OCI-LY1 (cell line): ENCODE data around the gene GSDME.

ENCODE experiments used
- H2AFZ ChIP-seq: fragments of 200-600 bp; sonication (generic), shearing (Covaris generic); 2 replicates; pipeline ENCODE4 v1.6.0; 2014; ENCODE audit warnings: antibody characterized with exemption, mild to moderate bottlenecking, low read length
- H3F3A ChIP-seq: fragments of 200-600 bp; sonication (generic), shearing (Covaris generic); 2 replicates; pipeline ENCODE4 v1.6.0; 2014; ENCODE audit warnings: mild to moderate bottlenecking, antibody characterized with exemption, low read length, moderate library complexity; ENCODE audit not compliant: insufficient read depth
- H3K27ac ChIP-seq: fragments of 200-600 bp; sonication (generic); 2 replicates; pipeline ENCODE4 v1.5.1; 2014; ENCODE audit warnings: low read length, mixed run types, mild to moderate bottlenecking, low read depth; ENCODE audit not compliant: poor library complexity, severe bottlenecking
- H3K27me3 ChIP-seq: fragments of 200-600 bp; sonication (generic); 2 replicates; pipeline ENCODE4 v1.6.0; 2014; ENCODE audit warnings: antibody characterized with exemption, mild to moderate bottlenecking, low read length, moderate library complexity; ENCODE audit not compliant: insufficient read depth
- H3K36me3 ChIP-seq: fragments of 200-600 bp; sonication (generic); 2 replicates; pipeline ENCODE4 v1.6.1; 2014; ENCODE audit warnings: mild to moderate bottlenecking, antibody characterized with exemption, low read length, moderate library complexity, mixed read lengths; ENCODE audit not compliant: insufficient read depth
- H3K4me1 ChIP-seq: fragments of 200-600 bp; sonication (generic); 2 replicates; pipeline ENCODE4 v1.5.1; 2014; ENCODE audit warnings: mild to moderate bottlenecking, low read length, moderate library complexity; ENCODE audit not compliant: insufficient read depth, severe bottlenecking
- H3K4me2 ChIP-seq: fragments of 200-600 bp; sonication (generic), shearing (Covaris generic); 2 replicates; pipeline ENCODE4 v1.6.1; 2014; ENCODE audit warnings: low read length
- H3K4me3 ChIP-seq: fragments of 200-600 bp; sonication (generic); 2 replicates; pipeline ENCODE4 v1.5.1; 2014; ENCODE audit warnings: low read length, low read depth, mild to moderate bottlenecking, mixed read lengths; ENCODE audit not compliant: poor library complexity, severe bottlenecking
- H3K79me2 ChIP-seq: fragments of 200-600 bp; shearing (Covaris generic); 2 replicates; pipeline ENCODE4 v1.6.1; 2016; ENCODE audit warnings: mixed run types, low read length, mixed read lengths; ENCODE audit not compliant: insufficient read depth
- H3K9ac ChIP-seq: fragments of 200-600 bp; sonication (generic), shearing (Covaris generic); 2 replicates; pipeline ENCODE4 v1.6.1; 2014; ENCODE audit warnings: mild to moderate bottlenecking, low read length, mixed read lengths
- H3K9me2 ChIP-seq: fragments of 200-600 bp; sonication (generic), shearing (Covaris generic); 2 replicates; pipeline ENCODE4 v1.6.1; 2014; ENCODE audit warnings: low read depth, mild to moderate bottlenecking, low read length, mixed read lengths
- H3K9me3 ChIP-seq: fragments of 200-600 bp; shearing (Covaris generic); 2 replicates; pipeline ENCODE4 v1.6.1; 2014; ENCODE audit warnings: low read length, mixed read lengths
- H4K20me1 ChIP-seq: fragments of 200-600 bp; sonication (generic), shearing (Covaris generic); 2 replicates; pipeline ENCODE4 v1.6.0; 2016; ENCODE audit warnings: mild to moderate bottlenecking, low read length; ENCODE audit not compliant: insufficient read depth
- CTCF ChIP-seq: fragments of 200-600 bp; sonication (generic), shearing (Covaris generic); IDR thresholded peaks from 2 replicates; pipeline ENCODE4 v1.5.1; 2017; ENCODE audit warnings: mild to moderate bottlenecking, antibody characterized with exemption, low read length, moderate library complexity, mixed read lengths
- EZH2 ChIP-seq: fragments of 200-600 bp; sonication (generic), shearing (Covaris generic); IDR thresholded peaks from 2 replicates; pipeline ENCODE4 v1.8.0; 2017; ENCODE audit warnings: borderline replicate concordance, mixed run types, mild to moderate bottlenecking, antibody characterized with exemption, low read length, moderate library complexity, mixed read lengths

Gene GSDME

GRCh38 chr7:24764972-24765744, 7.9 kb upstream of the GSDME start:
- H3F3A ChIP-seq: no peaks in the 10 kb centered on the region
- peaks cover 4% of the 10 kb centered on the region; the same call in 1 of the 2 replicates for H3K9me3 ChIP-seq
- H3K4me1 ChIP-seq: no peaks in the 10 kb centered on the region
- peaks cover 22% of the 10 kb centered on the region for H3K27me3 ChIP-seq
- H2AFZ ChIP-seq: no peak overlapping the region
- no peaks in the 10 kb centered on the region for H3K9me2 ChIP-seq
- TF ChIP-seq EZH2: no peak
- TF ChIP-seq CTCF: no peak
- no peaks in the 10 kb centered on the region for H4K20me1 ChIP-seq
- no peaks in the 10 kb centered on the region for H3K36me3 ChIP-seq
- H3K9ac ChIP-seq: no peak overlapping the region
- H3K4me2 ChIP-seq: no peak overlapping the region
- no peaks in the 10 kb centered on the region for H3K79me2 ChIP-seq
- no peak overlapping the region for H3K27ac ChIP-seq
- no peak overlapping the region for H3K4me3 ChIP-seq

- Histone ChIP-seq H3K4me1 (no peaks in the 10 kb centered on the region), H3F3A (no peaks in the 10 kb centered on the region), H3K9me2 (no peaks in the 10 kb centered on the region), H4K20me1 (no peaks in the 10 kb centered on the region), H3K9ac (no peak overlapping the region), H3K4me2 (no peak overlapping the region), H3K36me3 (no peaks in the 10 kb centered on the region), H3K9me3 (peaks cover 4% of the 10 kb centered on the region; the same call in 1 of the 2 replicates), H3K27ac (no peak overlapping the region), H2AFZ (no peak overlapping the region), H3K79me2 (no peaks in the 10 kb centered on the region), H3K27me3 (peaks cover 22% of the 10 kb centered on the region), H3K4me3 (no peak overlapping the region)
- no peak for TF ChIP-seq CTCF
- TF ChIP-seq EZH2: no peak
These were observed 6.7 kb upstream of the GSDME start for GRCh38 chr7:24764011-24764410.

- Histone ChIP-seq H3K9ac (no peak overlapping the region), H3K9me3 (peaks cover 4% of the 10 kb centered on the region; the same call in 1 of the 2 replicates), H3F3A (no peaks in the 10 kb centered on the region), H3K4me1 (no peaks in the 10 kb centered on the region), H3K4me2 (no peak overlapping the region), H3K79me2 (no peaks in the 10 kb centered on the region), H3K4me3 (no peak overlapping the region), H3K27ac (no peak overlapping the region), H3K9me2 (no peaks in the 10 kb centered on the region), H3K27me3 (peaks cover 27% of the 10 kb centered on the region), H2AFZ (no peak overlapping the region), H4K20me1 (no peaks in the 10 kb centered on the region), H3K36me3 (no peaks in the 10 kb centered on the region)
- TF ChIP-seq CTCF (no peak), EZH2 (no peak)
These were observed 6.1 kb upstream of the GSDME start for GRCh38 chr7:24763303-24763901.
